K562 (cell line): ENCODE measurements around the gene RAD51AP2. TPM values are rescaled to one million over a fixed set of nuclear protein-coding genes. Genes with fewer than 3 reads are reported as not detected.

ENCODE experiments used
- CAMTA2 ChIP-seq: fragments of 250-450 bp; sonication (Bioruptor Pico); conservative IDR thresholded peaks from 2 replicates; pipeline ENCODE4 v1.5.1; 2022
- CHD2 ChIP-seq: IDR thresholded peaks from 2 replicates; pipeline ENCODE4 v1.6.1; 2011; ENCODE audit warnings: low read depth, low read length
- FOXM1 ChIP-seq, 2 experiments: fragments of 450-650 bp in 1 of 2; sonication (generic) in 1 of 2; formaldehyde crosslinking in 1 of 2; IDR thresholded peaks; 2 replicates each; pipeline versions ENCODE4 v1.6.1 to v1.9.0; 2017 to 2022; ENCODE audit warnings: low read depth in 2 of 2, mild to moderate bottlenecking in 2 of 2, missing genetic modification reagents in 1 of 2, moderate library complexity in 1 of 2
- HMGN3 ChIP-seq: IDR thresholded peaks from 2 replicates; pipeline ENCODE4 v1.6.1; 2011; ENCODE audit warnings: borderline replicate concordance, low read depth, mild to moderate bottlenecking, mixed read lengths, low read length; ENCODE audit not compliant: insufficient read length; ENCODE audit errors: extremely low read depth
- MEF2A ChIP-seq: IDR thresholded peaks from 2 replicates; pipeline ENCODE4 v1.6.1; 2011; ENCODE audit warnings: low read depth, mild to moderate bottlenecking, low read length, moderate library complexity; ENCODE audit not compliant: control insufficient read depth
- NFIX ChIP-seq: fragments of 250-450 bp; sonication (Bioruptor Pico); IDR thresholded peaks from 2 replicates; pipeline ENCODE4 v1.4.0; 2020; ENCODE audit warnings: low read depth, mild to moderate bottlenecking, moderate library complexity
- NONO ChIP-seq, 2 experiments: fragments of 200-400 bp in 1 of 2; fragments of 450-650 bp in 1 of 2; formaldehyde crosslinking in 1 of 2; IDR thresholded peaks; 2 replicates each; pipeline ENCODE4 v1.6.1; 2017; ENCODE audit warnings: low read depth in 2 of 2, mild to moderate bottlenecking in 2 of 2, moderate library complexity in 2 of 2, low read length in 1 of 2
- RBBP5 ChIP-seq: fragments of 200-600 bp; sonication (generic); IDR thresholded peaks from 2 replicates; pipeline ENCODE4 v1.6.1; 2012; ENCODE audit warnings: borderline replicate concordance, mild to moderate bottlenecking, low read length, control low read depth, inconsistent platforms; ENCODE audit not compliant: insufficient read depth, poor library complexity, severe bottlenecking
- SOX6 ChIP-seq: fragments of 450-650 bp; IDR thresholded peaks from 2 replicates; pipeline ENCODE4 v1.6.1; 2014; ENCODE audit warnings: mild to moderate bottlenecking
- XRCC3 ChIP-seq: fragments of 450-650 bp; IDR thresholded peaks from 2 replicates; pipeline ENCODE4 v1.6.1; 2017; ENCODE audit warnings: mild to moderate bottlenecking, moderate library complexity
- ZFX ChIP-seq: sonication (generic); formaldehyde crosslinking; IDR thresholded peaks from 2 replicates; pipeline ENCODE4 v1.8.0; 2022; ENCODE audit warnings: mild to moderate bottlenecking, missing genetic modification reagents, moderate library complexity
- ZNF121 ChIP-seq: sonication (generic); formaldehyde crosslinking; conservative IDR thresholded peaks from 2 replicates; pipeline ENCODE4 v1.8.0; 2022; ENCODE audit warnings: missing genetic modification reagents
- ZNF589 ChIP-seq: fragments of 200-800 bp; sonication (Bioruptor generic); IDR thresholded peaks from 2 replicates; pipeline ENCODE4 v1.6.1; 2016; ENCODE audit warnings: low read depth, missing genetic modification characterization, missing compliant biosample characterization
- polyA plus RNA-seq, 8 experiments: library from polyadenylated mRNA; depleted of rRNA in 4 of 8; stranded (reverse) in 5 of 8; unstranded in 3 of 8; fragments of >200 nt; fragmentation: Nextera tagmentation in 2 of 8; fragmentation: Illumina TruSeq in 1 of 8; extraction: Ambion mirVana in 2 of 8; extraction: Trizol in 1 of 8; gene quantifications; 2 replicates each; pipeline versions ENCODE4 v1.2.1 to v1.2.3, GENCODE V29; 2011 to 2014; ENCODE audit warnings: inconsistent platforms in 1 of 8, missing spikeins in 1 of 8
- total RNA-seq, 7 experiments: library from RNA; depleted of rRNA in 6 of 7; stranded (reverse); fragments of >200 nt in 6 of 7; fragmentation: Illumina TruSeq in 2 of 7; extraction: Trizol in 2 of 7; gene quantifications; 2 replicates each; pipeline versions ENCODE4 v1.2.1 to v1.2.3, GENCODE V29; 2011 to 2021; ENCODE audit warnings: low replicate concordance in 1 of 7
- TF ChIP-seq, protein P1 (sequence below), 2 experiments: fragments of 450-650 bp in 1 of 2; sonication (generic) in 1 of 2; formaldehyde crosslinking in 1 of 2; IDR thresholded peaks in 1 of 2; conservative IDR thresholded peaks in 1 of 2; 2 replicates each; pipeline versions ENCODE4 v1.6.1 to v1.8.1; 2016 to 2023; ENCODE audit warnings: mild to moderate bottlenecking in 2 of 2, moderate library complexity in 2 of 2, inconsistent platforms in 1 of 2, missing genetic modification reagents in 1 of 2
- TF ChIP-seq, protein P2 (sequence below): fragments of 250-450 bp; sonication (Bioruptor Pico); IDR thresholded peaks from 2 replicates; pipeline ENCODE4 v1.8.0; 2022; ENCODE audit warnings: inconsistent platforms
- TF ChIP-seq, protein P3 (sequence below): fragments of 450-650 bp; IDR thresholded peaks from 2 replicates; pipeline ENCODE4 v1.6.1; 2016
- TF ChIP-seq, protein P4 (sequence below): fragments of 200-800 bp; sonication (Bioruptor generic); IDR thresholded peaks from 2 replicates; pipeline ENCODE4 v1.6.1; 2017; ENCODE audit warnings: missing genetic modification characterization, missing compliant biosample characterization
- TF ChIP-seq, protein P5 (sequence below): fragments of 250-450 bp; sonication (Bioruptor Pico); IDR thresholded peaks from 2 replicates; pipeline ENCODE4 v1.5.0; 2020; ENCODE audit warnings: mild to moderate bottlenecking, borderline replicate concordance

The RAD51AP2 gene
- total and polyA plus RNA-seq, 9 of the 15 experiments (the other 6 are each of a cell fraction or from before 2014, with no cell fraction given): 0.01 to 0.04 (median 0.04) TPM; not detected in 6

DNA sequence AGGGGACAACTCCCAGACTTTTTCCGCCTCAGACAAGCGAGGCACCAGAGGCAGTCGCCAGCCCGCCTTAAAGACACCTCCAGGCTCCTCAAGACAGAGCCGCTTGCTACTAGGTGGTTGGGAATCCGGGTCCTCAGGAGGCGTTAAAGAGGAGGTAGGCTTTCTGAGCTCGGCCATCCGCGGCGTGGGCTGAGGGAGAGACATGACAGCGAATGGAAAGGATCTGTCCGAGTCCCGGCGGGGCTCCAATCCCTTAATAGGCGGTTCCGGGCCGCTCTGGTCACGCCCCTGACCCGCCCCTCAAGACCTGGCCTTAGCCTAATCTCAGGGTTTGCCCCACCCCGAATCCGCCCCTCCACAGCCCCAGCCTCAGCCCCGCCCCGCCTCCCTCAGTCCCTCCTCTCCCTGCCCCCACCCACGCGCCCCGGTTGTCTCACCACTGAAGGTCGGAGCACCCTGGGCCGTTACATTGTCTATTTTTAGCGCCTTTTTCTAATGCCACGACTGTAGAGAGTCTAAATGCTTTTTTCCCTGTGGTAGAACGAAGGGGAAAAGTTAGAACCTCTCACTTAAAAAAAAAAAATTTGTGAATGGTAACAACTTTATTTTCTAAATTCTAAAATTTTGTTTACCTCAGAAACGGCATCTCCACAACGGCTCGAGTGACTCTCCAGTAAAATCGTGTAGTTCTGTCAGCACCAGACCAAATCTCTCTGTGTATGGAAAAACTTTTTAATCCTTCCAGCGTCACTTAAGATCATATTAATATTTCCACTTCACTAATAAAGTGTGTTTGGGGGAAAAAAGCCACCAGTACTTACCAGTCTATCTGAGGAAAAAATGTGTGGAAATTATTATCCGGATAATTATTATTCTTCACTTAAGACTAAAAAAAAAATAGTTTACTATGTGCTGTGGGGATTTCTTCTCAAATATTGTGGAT, at the start of gene RAD51AP2 (continued):
- TF ChIP-seq, protein P1, sequence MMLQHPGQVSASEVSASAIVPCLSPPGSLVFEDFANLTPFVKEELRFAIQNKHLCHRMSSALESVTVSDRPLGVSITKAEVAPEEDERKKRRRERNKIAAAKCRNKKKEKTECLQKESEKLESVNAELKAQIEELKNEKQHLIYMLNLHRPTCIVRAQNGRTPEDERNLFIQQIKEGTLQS (IDR thresholded peaks at IDR 0.05): no peak
- TF ChIP-seq, protein P1 (CRISPR knock-in tag; conservative IDR thresholded peaks at IDR 0.05): no peak
- TF ChIP-seq CAMTA2 (CRISPR knock-in tag): no peak
- TF ChIP-seq MEF2A: peak; percentile 96
- no peak for TF ChIP-seq ZNF589 (CRISPR knock-in tag)
- no peak for TF ChIP-seq NONO (IDR thresholded peaks at IDR 0.05; ENCODE audit: low read depth in 2 of 2, low read length in 1 of 2)
- TF ChIP-seq RBBP5: no peak
- TF ChIP-seq NFIX (CRISPR knock-in tag): no peak
- TF ChIP-seq ZNF121 (CRISPR knock-in tag): no peak
- TF ChIP-seq HMGN3: peak; percentile 97
- TF ChIP-seq, protein P2, sequence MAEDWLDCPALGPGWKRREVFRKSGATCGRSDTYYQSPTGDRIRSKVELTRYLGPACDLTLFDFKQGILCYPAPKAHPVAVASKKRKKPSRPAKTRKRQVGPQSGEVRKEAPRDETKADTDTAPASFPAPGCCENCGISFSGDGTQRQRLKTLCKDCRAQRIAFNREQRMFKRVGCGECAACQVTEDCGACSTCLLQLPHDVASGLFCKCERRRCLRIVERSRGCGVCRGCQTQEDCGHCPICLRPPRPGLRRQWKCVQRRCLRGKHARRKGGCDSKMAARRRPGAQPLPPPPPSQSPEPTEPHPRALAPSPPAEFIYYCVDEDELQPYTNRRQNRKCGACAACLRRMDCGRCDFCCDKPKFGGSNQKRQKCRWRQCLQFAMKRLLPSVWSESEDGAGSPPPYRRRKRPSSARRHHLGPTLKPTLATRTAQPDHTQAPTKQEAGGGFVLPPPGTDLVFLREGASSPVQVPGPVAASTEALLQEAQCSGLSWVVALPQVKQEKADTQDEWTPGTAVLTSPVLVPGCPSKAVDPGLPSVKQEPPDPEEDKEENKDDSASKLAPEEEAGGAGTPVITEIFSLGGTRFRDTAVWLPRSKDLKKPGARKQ (CRISPR knock-in tag): no peak
- 0 out of 2 replicates have a peak, but pooled peaks have one; percentile 35 for TF ChIP-seq FOXM1 (IDR thresholded peaks at IDR 0.05; ENCODE audit: low read depth)
- no peak for TF ChIP-seq FOXM1 (CRISPR knock-in tag; IDR thresholded peaks at IDR 0.05; ENCODE audit: low read depth)
- TF ChIP-seq, protein P3, sequence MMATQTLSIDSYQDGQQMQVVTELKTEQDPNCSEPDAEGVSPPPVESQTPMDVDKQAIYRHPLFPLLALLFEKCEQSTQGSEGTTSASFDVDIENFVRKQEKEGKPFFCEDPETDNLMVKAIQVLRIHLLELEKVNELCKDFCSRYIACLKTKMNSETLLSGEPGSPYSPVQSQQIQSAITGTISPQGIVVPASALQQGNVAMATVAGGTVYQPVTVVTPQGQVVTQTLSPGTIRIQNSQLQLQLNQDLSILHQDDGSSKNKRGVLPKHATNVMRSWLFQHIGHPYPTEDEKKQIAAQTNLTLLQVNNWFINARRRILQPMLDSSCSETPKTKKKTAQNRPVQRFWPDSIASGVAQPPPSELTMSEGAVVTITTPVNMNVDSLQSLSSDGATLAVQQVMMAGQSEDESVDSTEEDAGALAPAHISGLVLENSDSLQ: peak; percentile 84
- peak; percentile 61 for TF ChIP-seq ZFX (CRISPR knock-in tag)
- no peak for TF ChIP-seq XRCC3
- TF ChIP-seq, protein P4, sequence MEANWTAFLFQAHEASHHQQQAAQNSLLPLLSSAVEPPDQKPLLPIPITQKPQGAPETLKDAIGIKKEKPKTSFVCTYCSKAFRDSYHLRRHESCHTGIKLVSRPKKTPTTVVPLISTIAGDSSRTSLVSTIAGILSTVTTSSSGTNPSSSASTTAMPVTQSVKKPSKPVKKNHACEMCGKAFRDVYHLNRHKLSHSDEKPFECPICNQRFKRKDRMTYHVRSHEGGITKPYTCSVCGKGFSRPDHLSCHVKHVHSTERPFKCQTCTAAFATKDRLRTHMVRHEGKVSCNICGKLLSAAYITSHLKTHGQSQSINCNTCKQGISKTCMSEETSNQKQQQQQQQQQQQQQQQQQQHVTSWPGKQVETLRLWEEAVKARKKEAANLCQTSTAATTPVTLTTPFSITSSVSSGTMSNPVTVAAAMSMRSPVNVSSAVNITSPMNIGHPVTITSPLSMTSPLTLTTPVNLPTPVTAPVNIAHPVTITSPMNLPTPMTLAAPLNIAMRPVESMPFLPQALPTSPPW: peak; percentile 86
- no peak for TF ChIP-seq SOX6
- TF ChIP-seq CHD2: peak; percentile 56
- TF ChIP-seq, protein P5, sequence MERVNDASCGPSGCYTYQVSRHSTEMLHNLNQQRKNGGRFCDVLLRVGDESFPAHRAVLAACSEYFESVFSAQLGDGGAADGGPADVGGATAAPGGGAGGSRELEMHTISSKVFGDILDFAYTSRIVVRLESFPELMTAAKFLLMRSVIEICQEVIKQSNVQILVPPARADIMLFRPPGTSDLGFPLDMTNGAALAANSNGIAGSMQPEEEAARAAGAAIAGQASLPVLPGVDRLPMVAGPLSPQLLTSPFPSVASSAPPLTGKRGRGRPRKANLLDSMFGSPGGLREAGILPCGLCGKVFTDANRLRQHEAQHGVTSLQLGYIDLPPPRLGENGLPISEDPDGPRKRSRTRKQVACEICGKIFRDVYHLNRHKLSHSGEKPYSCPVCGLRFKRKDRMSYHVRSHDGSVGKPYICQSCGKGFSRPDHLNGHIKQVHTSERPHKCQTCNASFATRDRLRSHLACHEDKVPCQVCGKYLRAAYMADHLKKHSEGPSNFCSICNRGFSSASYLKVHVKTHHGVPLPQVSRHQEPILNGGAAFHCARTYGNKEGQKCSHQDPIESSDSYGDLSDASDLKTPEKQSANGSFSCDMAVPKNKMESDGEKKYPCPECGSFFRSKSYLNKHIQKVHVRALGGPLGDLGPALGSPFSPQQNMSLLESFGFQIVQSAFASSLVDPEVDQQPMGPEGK (CRISPR knock-in tag): no peak
